ENCODE measurements around the gene TMED1. TPM values are rescaled to one million over a fixed set of nuclear protein-coding genes. Genes with fewer than 3 reads are reported as not detected.

Gene TMED1
- total and polyA plus RNA-seq, 2 of the 8 experiments (the other 6 are each of a cell fraction or from before 2014, with no cell fraction given) = 26.9 to 31.9 TPM

DNA sequence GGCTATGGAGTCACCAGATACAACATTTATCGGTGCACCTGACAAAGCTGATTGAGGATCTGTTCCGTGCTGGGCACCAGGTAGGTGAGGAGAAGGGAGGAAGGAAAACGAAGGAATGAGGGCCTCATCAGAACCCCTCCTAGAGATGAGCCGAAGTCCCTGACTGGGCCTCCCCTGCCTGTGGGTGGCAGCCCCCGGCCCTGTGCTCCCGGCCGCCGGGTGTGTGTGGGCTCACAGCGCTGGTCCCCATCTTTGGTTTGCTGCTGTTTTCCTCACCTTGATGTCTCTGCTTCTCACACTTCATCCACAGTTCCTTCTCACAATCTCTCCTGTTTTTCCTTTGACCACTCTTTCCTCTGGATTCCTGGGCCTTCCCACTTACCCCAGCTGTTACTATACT lies 32.8 kb downstream of the TMED1 start:
- H3K4me3 ChIP-seq (ENCODE audit: extremely low read depth in 1 of 4, insufficient read depth in 2 of 4, low read depth in 3 of 4, low read length in 4 of 4) = no peak overlapping the region
- no peak overlapping the region for H3K18ac ChIP-seq (ENCODE audit: extremely low read depth, low read length)
- H3K36me3 ChIP-seq (ENCODE audit: control insufficient read depth in 2 of 4, insufficient read depth in 4 of 4, low read length in 3 of 4) = peaks cover 0 to 17% (median 9%) of the 10 kb centered on the region in 4 experiments; a peak in 5 of 8 replicates
- H2AK5ac ChIP-seq (ENCODE audit: low read depth, low read length) = no peak overlapping the region
- no peaks in the 10 kb centered on the region for H3K79me2 ChIP-seq (ENCODE audit: control insufficient read depth in 1 of 2, insufficient read depth in 2 of 2, low read length in 2 of 2)
- DNase-seq (ENCODE audit: low read depth in 1 of 2, low spot score in 2 of 2) = no peak
- no peak overlapping the region for H3K23ac ChIP-seq (ENCODE audit: insufficient read length)
- no peak overlapping the region for H4K5ac ChIP-seq (ENCODE audit: insufficient read length, low read depth, low read length)
- peaks cover 0 to 3% of the 10 kb centered on the region in 2 experiments for H4K20me1 ChIP-seq (replicated peaks in 1 of 2; ENCODE audit: control insufficient read depth in 1 of 2, insufficient read depth in 2 of 2, low read length in 2 of 2)
- H2BK15ac ChIP-seq (ENCODE audit: low read length) = no peak overlapping the region
- TF ChIP-seq, protein P1, sequence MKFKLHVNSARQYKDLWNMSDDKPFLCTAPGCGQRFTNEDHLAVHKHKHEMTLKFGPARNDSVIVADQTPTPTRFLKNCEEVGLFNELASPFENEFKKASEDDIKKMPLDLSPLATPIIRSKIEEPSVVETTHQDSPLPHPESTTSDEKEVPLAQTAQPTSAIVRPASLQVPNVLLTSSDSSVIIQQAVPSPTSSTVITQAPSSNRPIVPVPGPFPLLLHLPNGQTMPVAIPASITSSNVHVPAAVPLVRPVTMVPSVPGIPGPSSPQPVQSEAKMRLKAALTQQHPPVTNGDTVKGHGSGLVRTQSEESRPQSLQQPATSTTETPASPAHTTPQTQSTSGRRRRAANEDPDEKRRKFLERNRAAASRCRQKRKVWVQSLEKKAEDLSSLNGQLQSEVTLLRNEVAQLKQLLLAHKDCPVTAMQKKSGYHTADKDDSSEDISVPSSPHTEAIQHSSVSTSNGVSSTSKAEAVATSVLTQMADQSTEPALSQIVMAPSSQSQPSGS (IDR thresholded peaks at IDR 0.05; ENCODE audit: low read length) = no peak
- H2AFZ ChIP-seq (ENCODE audit: low read length) = no peak overlapping the region
- no peak overlapping the region for H2BK12ac ChIP-seq (ENCODE audit: low read depth, low read length)
- no peaks in the 10 kb centered on the region for H3K23me2 ChIP-seq (ENCODE audit: low read depth, low read length)
- H3K4me2 ChIP-seq (ENCODE audit: insufficient read depth in 1 of 2, low read depth in 2 of 2, low read length in 2 of 2) = no peak overlapping the region
- ChIA-PET CTCF (ENCODE audit: partially characterized antibody) (interaction anchor here (1.2 to 1.3 kb wide), 2 partner anchors 12 to 19 kb away, joined by 3 to 4 read pairs; no protein-coding TSS in a partner anchor), POLR2A (ENCODE audit: partially characterized antibody) (no interaction called here)
- no peak overlapping the region for H2BK5ac ChIP-seq (ENCODE audit: low read depth, low read length)
- H2BK120ac ChIP-seq (replicated peaks; ENCODE audit: low read depth, low read length) = no peak overlapping the region
- no peak overlapping the region for H3K4ac ChIP-seq (replicated peaks; ENCODE audit: insufficient read length, low read depth, low read length)
- H2BK20ac ChIP-seq (ENCODE audit: low read length) = no peak overlapping the region
- no peaks in the 10 kb centered on the region for H3K9me3 ChIP-seq (ENCODE audit: insufficient read depth in 2 of 2, low read depth in 1 of 2, low read length in 1 of 2)
- H4K91ac ChIP-seq (replicated peaks; ENCODE audit: insufficient read length, low read length) = no peak overlapping the region
- H3K9ac ChIP-seq (replicated peaks in 1 of 4; ENCODE audit: extremely low read depth in 1 of 4, low read depth in 3 of 4, low read length in 3 of 4) = no peak overlapping the region
- no peaks in the 10 kb centered on the region for H3K4me1 ChIP-seq (replicated peaks in 1 of 4; ENCODE audit: control insufficient read depth in 3 of 4, insufficient read depth in 4 of 4, low read length in 3 of 4)
- no peak overlapping the region for H4K8ac ChIP-seq (ENCODE audit: extremely low read depth, insufficient read depth, low read length)
- no peaks in the 10 kb centered on the region for H3K27me3 ChIP-seq (replicated peaks in 1 of 4; ENCODE audit: control insufficient read depth in 3 of 4, extremely low read depth in 1 of 4, insufficient read depth in 3 of 4, low read length in 3 of 4)
- no peak overlapping the region for H3K14ac ChIP-seq (ENCODE audit: insufficient read length)
- WGBS, 2 experiments (ENCODE audit: extremely low coverage in 1 of 2, insufficient coverage in 1 of 2, insufficient read length in 1 of 2, insufficient replicate concordance in 2 of 2, low coverage in 1 of 2, low lambda C conversion rate in 2 of 2, missing lambda C conversion rate in 1 of 2) = 94% methylated on average over 8 of the region's 9 CpGs; no CpG with 5 or more reads in 1 of the 2 experiments
- H3K27ac ChIP-seq (ENCODE audit: low read depth, low read length) = no peak overlapping the region
- H3K79me1 ChIP-seq (ENCODE audit: low read depth, low read length) = no peaks in the 10 kb centered on the region
- no peak for FAIRE-seq
- no peak overlapping the region for H3K56ac ChIP-seq (replicated peaks; ENCODE audit: insufficient read length, low read depth, low read length)
